Thyroid gland (tissue), 4 donors: ENCODE measurements around the gene NLRP10.

Experiments
- CTCF ChIP-seq, 6 experiments: fragments of 200-600 bp in 3 of 6; fragments of 450-650 bp in 3 of 6; sonication (generic) in 3 of 6; IDR thresholded peaks; one replicate each; pipeline ENCODE4 v1.5.1; 2016 to 2019; ENCODE audit warnings: antibody characterized with exemption in 6 of 6, mild to moderate bottlenecking in 2 of 6, inconsistent platforms in 1 of 6, moderate library complexity in 1 of 6
- POLR2A ChIP-seq, 2 donors: fragments of 450-650 bp; IDR thresholded peaks; one replicate each; pipeline ENCODE4 v1.6.1; 2017; ENCODE audit warnings: antibody characterized with exemption in 2 of 2, mild to moderate bottlenecking in 2 of 2, moderate library complexity in 1 of 2

GRCh38 chr11:8011371-8011770, 46.1 kb upstream of the NLRP10 start:
- TF ChIP-seq CTCF (IDR thresholded peaks at IDR 0.05) (no peak), POLR2A (IDR thresholded peaks at IDR 0.05) (no peak)
